AG20443 (cell line): Measurements from ENCODE around the gene CHRND.
A peak's percentile ranks its signal among the peaks of the same experiment; 100 is the strongest.

Experiments used
- DNase-seq: peaks from one replicate; pipeline ENCODE4 v3.0.0; 2012; ENCODE audit warnings: low spot score, mixed read lengths

CHRND gene

GRCh38 chr2:232525791-232526371, at the start of gene CHRND:
Gene CHRND (plus strand): TSS chr2:232526160. CDS start chr2:232526216, 56 bp downstream.
- DNase-seq = peak; percentile 62

- no peak for DNase-seq
Observed at GRCh38 chr2:232476791-232477190, 49.2 kb upstream of the CHRND start.

GRCh38 chr2:232477751-232478510, 48.0 kb upstream of the CHRND start:
- DNase-seq = no peak

GRCh38 chr2:232478571-232479340, 47.2 kb upstream of the CHRND start:
- no peak for DNase-seq

- no peak for DNase-seq
Observed at GRCh38 chr2:232479341-232480200, 46.4 kb upstream of the CHRND start.

- no peak for DNase-seq
Observed at GRCh38 chr2:232480201-232481190, 45.5 kb upstream of the CHRND start.

GRCh38 chr2:232481322-232482140, 44.4 kb upstream of the CHRND start:
- DNase-seq = no peak

- no peak for DNase-seq
Observed at GRCh38 chr2:232482301-232483238, 43.4 kb upstream of the CHRND start.

- DNase-seq = no peak
Observed at GRCh38 chr2:232483311-232483922, 42.5 kb upstream of the CHRND start.

GRCh38 chr2:232483923-232484627, 41.9 kb upstream of the CHRND start:
- no peak for DNase-seq

GRCh38 chr2:232484628-232485347, 41.2 kb upstream of the CHRND start:
- DNase-seq = no peak

GRCh38 chr2:232485348-232485756, 40.6 kb upstream of the CHRND start:
- DNase-seq = no peak

- no peak for DNase-seq
Observed at GRCh38 chr2:232485757-232486557, 40.0 kb upstream of the CHRND start.

- DNase-seq = no peak
Observed at GRCh38 chr2:232486558-232487384, 39.2 kb upstream of the CHRND start.
